Suprapubic skin (tissue), 4 donors: ENCODE results near the gene UBXN6.

ENCODE experiments used
- CTCF ChIP-seq, 2 donors: fragments of 200-600 bp in 1 of 2; fragments of 450-650 bp in 1 of 2; sonication (generic) in 1 of 2; IDR thresholded peaks; one replicate each; pipeline ENCODE4 v1.5.1; 2016 to 2019; ENCODE audit warnings: antibody characterized with exemption in 2 of 2, mild to moderate bottlenecking in 1 of 2, moderate library complexity in 1 of 2
- EP300 ChIP-seq: sonication (generic); formaldehyde crosslinking; IDR thresholded peaks from one replicate; pipeline ENCODE4 v1.6.1; 2017; ENCODE audit warnings: antibody characterized with exemption
- POLR2AphosphoS5 ChIP-seq, 3 donors: sonication (generic); formaldehyde crosslinking; IDR thresholded peaks; one replicate each; pipeline ENCODE4 v1.6.1; 2017; ENCODE audit warnings: antibody characterized with exemption in 3 of 3

GRCh38 chr19:4456843-4457653, 546 bp downstream of the UBXN6 start:
- TF ChIP-seq CTCF (IDR thresholded peaks at IDR 0.05) (no peak), EP300 (no peak), POLR2AphosphoS5 (IDR thresholded peaks at IDR 0.05) (no peak)
